Measurements from ENCODE around the gene CLIC5. TPM values are rescaled to one million over a fixed set of nuclear protein-coding genes. Genes with fewer than 3 reads are reported as not detected.
A peak's percentile ranks its signal among the peaks of the same experiment; 100 is the strongest.

The CLIC5 gene
- 0.80 and 0.96 TPM in 2 replicates for total RNA-seq
- total RNA-seq (2013) = 0.86 TPM
- polyA plus RNA-seq = 0.37 and 0.97 TPM in 2 replicates
- 0.29 and 2.7 TPM in 2 replicates for polyA minus RNA-seq

GRCh38 chr6:46015119-46015968, at the start of gene CLIC5:
TSS of gene CLIC5 (minus strand) at chr6:46015860. CDS start at chr6:46015542, 318 bp downstream.
- CTCF ChIA-PET = no interaction called here

More at GRCh38 chr6:46015119-46015968, at the start of gene CLIC5:
- H3K27me3 Mint-ChIP-seq = peaks cover 15% of the 10 kb centered on the region
- Histone ChIP-seq H3K9me3 (ENCODE audit: control extremely low read depth in 1 of 3, control insufficient read depth in 2 of 3, insufficient read depth in 1 of 3, low read length in 2 of 3) (peaks cover 7 to 9% (median 8%) of the 10 kb centered on the region in 3 donors), H2AFZ (ENCODE audit: insufficient read depth, low read depth, low read length, poor library complexity, severe bottlenecking) (peak within 1 kb of the TSS; percentile 89), H3K27me3 (replicated peaks in 1 of 4; ENCODE audit: control extremely low read depth in 1 of 4, control insufficient read depth in 3 of 4, insufficient read depth in 4 of 4, low read length in 3 of 4) (peaks cover 2 to 23% (median 10%) of the 10 kb centered on the region in 4 experiments), H3K79me2 (ENCODE audit: control insufficient read depth, insufficient read depth, low read length) (no peaks in the 10 kb centered on the region), H4K20me1 (ENCODE audit: control insufficient read depth, insufficient read depth, low read length, poor library complexity, severe bottlenecking) (no peaks in the 10 kb centered on the region), H3K4me2 (replicated peaks; ENCODE audit: low read depth, low read length, poor library complexity, severe bottlenecking) (peak within 1 kb of the TSS; percentile 91), H3K36me3 (replicated peaks in 1 of 2; ENCODE audit: control extremely low read depth in 1 of 2, control insufficient read depth in 1 of 2, extremely low read depth in 1 of 2, insufficient read depth in 2 of 2, low read length in 1 of 2) (no peaks in the 10 kb centered on the region), H3K9ac (ENCODE audit: low read length) (peak within 1 kb of the TSS; percentile 75), H3K27ac (ENCODE audit: low read length in 2 of 2) (peak within 1 kb of the TSS in 1 of 2 donors; percentile 47), H3K4me3 (ENCODE audit: control extremely low read depth in 1 of 5, extremely low read depth in 1 of 5, insufficient read depth in 1 of 5, low read depth in 2 of 5, low read length in 4 of 5) (peak within 1 kb of the TSS; percentile 38 to 77 (median 56)), H3K4me1 (ENCODE audit: control insufficient read depth in 2 of 2, insufficient read depth in 2 of 2, low read length in 2 of 2) (peaks cover 30 to 38% of the 10 kb centered on the region in 2 donors)
- TF ChIP-seq EZH2 (IDR thresholded peaks at IDR 0.05; ENCODE audit: borderline replicate concordance, insufficient read depth, low read depth, low read length, poor library complexity, severe bottlenecking) (no peak), CTCF (IDR thresholded peaks at IDR 0.05) (no peak)
- intact Hi-C loops (cut with micrococcal nuclease) = no loop called here
- peak within 1 kb of the TSS; percentile 83 for H3K4me3 Mint-ChIP-seq
- POLR2A ChIA-PET = no interaction called here
- peak; percentile 45 for DNase-seq
- H3K27ac Mint-ChIP-seq = peak within 1 kb of the TSS; percentile 81
- ATAC-seq (ENCODE audit: low read depth) = peak; percentile 42
- H3K4me1 Mint-ChIP-seq = peaks cover 44% of the 10 kb centered on the region
- no peaks in the 10 kb centered on the region for H3K9me3 Mint-ChIP-seq (ENCODE audit: insufficient read depth)
- WGBS (ENCODE audit: insufficient coverage) = 1% methylated on average over 80 of the region's 82 CpGs

Data from B cell (primary cell).